Hepatocyte (in vitro differentiated cells): ENCODE data around the gene CAVIN3. TPM values are rescaled to one million over a fixed set of nuclear protein-coding genes. Genes with fewer than 3 reads are reported as not detected.

Source experiments
- DNase-seq: peaks from one replicate; pipeline ENCODE4 v3.0.0-alpha.2; 2016; ENCODE audit warnings: low spot score
- H2AFZ ChIP-seq: fragments of 200-600 bp; sonication (generic); 2 replicates; pipeline ENCODE4 v1.6.0; 2016; ENCODE audit warnings: antibody characterized with exemption, mild to moderate bottlenecking
- H3K27ac ChIP-seq: fragments of 200-600 bp; sonication (generic); 2 replicates; pipeline ENCODE4 v1.5.1; 2016; ENCODE audit warnings: mild to moderate bottlenecking
- H3K27me3 ChIP-seq: fragments of 200-600 bp; sonication (generic); 2 replicates; pipeline ENCODE4 v1.6.1; 2016
- H3K36me3 ChIP-seq: fragments of 200-600 bp; sonication (generic); replicated peaks from 2 replicates; pipeline ENCODE4 v1.5.1; 2016; ENCODE audit warnings: low read depth; ENCODE audit not compliant: insufficient read depth
- H3K4me1 ChIP-seq: fragments of 200-600 bp; sonication (generic); 2 replicates; pipeline ENCODE4 v1.5.1; 2016; ENCODE audit warnings: mild to moderate bottlenecking, moderate library complexity; ENCODE audit not compliant: insufficient read depth
- H3K4me2 ChIP-seq: fragments of 200-600 bp; sonication (generic); 2 replicates; pipeline ENCODE4 v1.6.0; 2016
- H3K4me3 ChIP-seq: fragments of 200-600 bp; sonication (generic); 2 replicates; pipeline ENCODE4 v1.5.1; 2016; ENCODE audit warnings: mild to moderate bottlenecking
- H3K79me2 ChIP-seq: fragments of 200-600 bp; sonication (generic); 2 replicates; pipeline ENCODE4 v1.6.0; 2017; ENCODE audit warnings: mild to moderate bottlenecking
- H3K9me2 ChIP-seq: fragments of 200-600 bp; sonication (generic); replicated peaks from 2 replicates; pipeline ENCODE4 v1.6.0; 2017; ENCODE audit warnings: mild to moderate bottlenecking; ENCODE audit not compliant: insufficient read depth
- H3K9me3 ChIP-seq: fragments of 200-600 bp; sonication (generic); 2 replicates; pipeline ENCODE4 v1.5.1; 2016; ENCODE audit warnings: low read depth, mild to moderate bottlenecking
- H4K20me1 ChIP-seq: fragments of 200-600 bp; sonication (generic); 2 replicates; pipeline ENCODE4 v1.6.0; 2016; ENCODE audit warnings: mild to moderate bottlenecking; ENCODE audit not compliant: insufficient read depth, poor library complexity, severe bottlenecking
- EZH2 ChIP-seq: fragments of 200-600 bp; sonication (generic); IDR thresholded peaks from 2 replicates; pipeline ENCODE4 v1.6.1; 2016; ENCODE audit warnings: antibody characterized with exemption, mild to moderate bottlenecking, borderline replicate concordance
- EZH2phosphoT487 ChIP-seq: fragments of 200-600 bp; sonication (generic); IDR thresholded peaks from one replicate; pipeline ENCODE4 v1.6.1; 2018; ENCODE audit warnings: antibody characterized with exemption, mild to moderate bottlenecking, low read depth, moderate library complexity; ENCODE audit not compliant: unreplicated experiment, severe bottlenecking
- WGBS: methylation state at CpG from one replicate; pipeline ENCODE4 v1.1.6; 2016; ENCODE audit warnings: low lambda C conversion rate; ENCODE audit errors: missing lambda C conversion rate; 5-methylcytosine and 5-hydroxymethylcytosine counted together
- polyA plus RNA-seq: library from polyadenylated mRNA; unstranded; fragments of >200 nt; fragmentation: Nextera tagmentation; extraction: Ambion mirVana; gene quantifications from 2 replicates; pipeline ENCODE4 v1.2.1, GENCODE V29; 2016
- total RNA-seq: library from RNA; depleted of rRNA; stranded (reverse); fragments of >200 nt; gene quantifications from 2 replicates; pipeline ENCODE4 v1.2.3, GENCODE V29; 2014
- TF ChIP-seq, protein P1 (sequence below): fragments of 200-600 bp; sonication (generic); IDR thresholded peaks from 2 replicates; pipeline ENCODE4 v1.5.1; 2016; ENCODE audit warnings: antibody characterized with exemption, mild to moderate bottlenecking; ENCODE audit not compliant: poor library complexity

Gene CAVIN3
- total and polyA plus RNA-seq, 2 experiments from 2014 or later: 93.3 to 115 TPM

DNA sequence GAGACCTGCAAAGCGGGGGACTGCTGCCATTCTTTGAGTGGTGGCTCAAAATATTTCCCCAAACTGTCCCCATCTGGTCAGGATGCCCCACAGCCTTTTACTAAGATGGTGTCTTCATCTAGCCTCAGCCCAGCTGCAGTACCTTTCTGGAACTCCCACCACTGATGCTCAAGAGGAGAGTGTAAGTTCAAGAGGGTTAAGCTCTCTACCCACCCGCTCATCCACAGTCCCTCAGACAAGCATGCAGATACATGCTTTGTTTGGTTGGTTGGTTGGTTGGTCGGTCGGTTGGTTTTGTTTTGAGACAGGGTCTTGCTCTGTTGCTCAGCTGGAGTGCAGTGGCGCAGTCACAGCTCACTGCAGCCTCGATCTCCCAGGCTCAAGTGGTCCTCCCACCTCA lies 14.5 kb upstream of the CAVIN3 start:
- H3K27ac ChIP-seq: no peak overlapping the region
- no peak overlapping the region for H3K4me3 ChIP-seq
- no peaks in the 10 kb centered on the region for H3K36me3 ChIP-seq
- H2AFZ ChIP-seq: no peak overlapping the region
- H3K79me2 ChIP-seq: no peaks in the 10 kb centered on the region
- H4K20me1 ChIP-seq: no peaks in the 10 kb centered on the region
- no peaks in the 10 kb centered on the region for H3K9me2 ChIP-seq
- DNase-seq: no peak
- 96% methylated on average over 6 of the region's 6 CpGs for WGBS
- TF ChIP-seq EZH2phosphoT487: no peak
- H3K9me3 ChIP-seq: no peaks in the 10 kb centered on the region
- H3K4me1 ChIP-seq: no peaks in the 10 kb centered on the region
- H3K4me2 ChIP-seq: no peak overlapping the region
- H3K27me3 ChIP-seq: no peaks in the 10 kb centered on the region

DNA sequence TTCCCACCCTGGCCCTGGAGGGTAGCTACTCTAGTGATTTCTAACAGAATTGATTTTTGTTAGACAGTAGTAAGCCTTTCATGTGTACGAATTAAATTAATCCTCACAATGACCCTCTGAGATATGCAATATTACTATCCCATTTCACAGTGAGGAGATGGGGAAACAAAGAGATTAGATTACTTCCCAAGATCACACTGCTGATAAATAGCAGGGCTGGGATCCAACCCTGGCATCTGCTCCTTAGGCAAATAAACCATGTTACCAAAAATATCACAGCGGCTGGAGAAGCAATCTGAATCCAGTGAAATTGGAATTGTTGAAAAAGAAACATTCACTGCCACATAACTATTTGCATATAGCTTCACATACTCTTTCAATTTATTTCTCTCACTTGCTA lies 12.8 kb upstream of the CAVIN3 start:
- H2AFZ ChIP-seq: no peak overlapping the region
- no peak overlapping the region for H3K27ac ChIP-seq
- H3K4me3 ChIP-seq: no peak overlapping the region
- WGBS: 31% methylated on average over 2 of the region's 2 CpGs
- TF ChIP-seq EZH2 (no peak), EZH2phosphoT487 (no peak)
- TF ChIP-seq, protein P1, sequence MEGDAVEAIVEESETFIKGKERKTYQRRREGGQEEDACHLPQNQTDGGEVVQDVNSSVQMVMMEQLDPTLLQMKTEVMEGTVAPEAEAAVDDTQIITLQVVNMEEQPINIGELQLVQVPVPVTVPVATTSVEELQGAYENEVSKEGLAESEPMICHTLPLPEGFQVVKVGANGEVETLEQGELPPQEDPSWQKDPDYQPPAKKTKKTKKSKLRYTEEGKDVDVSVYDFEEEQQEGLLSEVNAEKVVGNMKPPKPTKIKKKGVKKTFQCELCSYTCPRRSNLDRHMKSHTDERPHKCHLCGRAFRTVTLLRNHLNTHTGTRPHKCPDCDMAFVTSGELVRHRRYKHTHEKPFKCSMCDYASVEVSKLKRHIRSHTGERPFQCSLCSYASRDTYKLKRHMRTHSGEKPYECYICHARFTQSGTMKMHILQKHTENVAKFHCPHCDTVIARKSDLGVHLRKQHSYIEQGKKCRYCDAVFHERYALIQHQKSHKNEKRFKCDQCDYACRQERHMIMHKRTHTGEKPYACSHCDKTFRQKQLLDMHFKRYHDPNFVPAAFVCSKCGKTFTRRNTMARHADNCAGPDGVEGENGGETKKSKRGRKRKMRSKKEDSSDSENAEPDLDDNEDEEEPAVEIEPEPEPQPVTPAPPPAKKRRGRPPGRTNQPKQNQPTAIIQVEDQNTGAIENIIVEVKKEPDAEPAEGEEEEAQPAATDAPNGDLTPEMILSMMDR: no peak
- H3K4me1 ChIP-seq: no peaks in the 10 kb centered on the region
- no peak overlapping the region for H3K4me2 ChIP-seq
- H4K20me1 ChIP-seq: no peaks in the 10 kb centered on the region
- H3K36me3 ChIP-seq: no peaks in the 10 kb centered on the region
- H3K79me2 ChIP-seq: no peaks in the 10 kb centered on the region
- DNase-seq: no peak
- H3K9me3 ChIP-seq: no peaks in the 10 kb centered on the region
- H3K27me3 ChIP-seq: no peaks in the 10 kb centered on the region
- no peaks in the 10 kb centered on the region for H3K9me2 ChIP-seq

DNA sequence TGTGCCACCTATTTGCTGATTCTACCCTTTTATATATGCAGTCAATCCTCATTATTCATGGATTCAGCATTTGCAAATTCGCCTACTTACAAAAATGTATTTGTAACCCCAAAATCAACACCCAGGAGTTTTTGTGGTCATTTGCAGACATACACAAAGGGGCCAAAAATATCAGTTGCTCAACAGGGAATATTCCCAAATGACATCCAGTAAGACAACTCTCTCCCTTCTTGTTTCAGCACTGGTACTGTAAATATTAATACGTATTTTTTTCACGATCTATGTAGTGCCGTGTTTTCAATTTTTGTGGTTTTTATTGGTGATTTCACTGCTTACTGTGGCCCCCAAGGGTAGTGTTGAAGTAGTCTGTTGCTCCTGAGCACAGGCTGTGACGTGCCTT lies 11.8 kb upstream of the CAVIN3 start:
- H3K4me2 ChIP-seq: no peak overlapping the region
- H3K4me1 ChIP-seq: no peaks in the 10 kb centered on the region
- H3K4me3 ChIP-seq: no peak overlapping the region
- TF ChIP-seq EZH2 (no peak), EZH2phosphoT487 (no peak)
- TF ChIP-seq, protein P1: no peak
- no peaks in the 10 kb centered on the region for H3K9me3 ChIP-seq
- H3K27ac ChIP-seq: no peak overlapping the region
- no peaks in the 10 kb centered on the region for H3K36me3 ChIP-seq
- H2AFZ ChIP-seq: no peak overlapping the region
- no peaks in the 10 kb centered on the region for H4K20me1 ChIP-seq
- no peaks in the 10 kb centered on the region for H3K27me3 ChIP-seq
- DNase-seq: no peak
- H3K79me2 ChIP-seq: no peaks in the 10 kb centered on the region
- no peaks in the 10 kb centered on the region for H3K9me2 ChIP-seq
- 93% methylated on average over 5 of the region's 5 CpGs for WGBS

DNA sequence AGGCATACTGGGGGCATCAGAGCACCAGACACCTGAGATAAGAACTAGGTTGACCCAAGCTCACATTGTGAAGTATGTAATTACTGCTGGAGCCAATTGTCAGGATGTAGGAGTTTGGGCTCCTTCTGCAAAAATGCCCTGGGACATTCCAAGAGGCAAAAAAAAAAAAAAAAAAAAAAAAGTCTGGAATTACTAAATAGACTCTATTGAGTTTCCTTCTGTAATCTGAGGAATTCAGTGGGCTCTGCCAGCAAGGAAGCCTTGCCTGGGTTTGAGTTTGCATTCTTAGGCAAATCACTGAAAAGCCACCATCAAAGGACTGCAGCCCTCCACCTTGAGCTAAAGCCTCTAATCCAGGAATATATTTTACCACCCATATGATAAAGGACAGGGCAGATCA lies 8.0 kb upstream of the CAVIN3 start:
- Histone ChIP-seq H3K27ac (no peak overlapping the region), H3K4me2 (no peak overlapping the region), H4K20me1 (no peaks in the 10 kb centered on the region), H3K4me3 (no peak overlapping the region), H3K79me2 (no peaks in the 10 kb centered on the region), H2AFZ (no peak overlapping the region), H3K9me3 (no peaks in the 10 kb centered on the region), H3K9me2 (no peaks in the 10 kb centered on the region), H3K27me3 (no peaks in the 10 kb centered on the region), H3K36me3 (no peaks in the 10 kb centered on the region), H3K4me1 (no peaks in the 10 kb centered on the region)
- TF ChIP-seq, protein P1: no peak
- TF ChIP-seq EZH2: no peak
- no peak for TF ChIP-seq EZH2phosphoT487
- DNase-seq: no peak
